ENCODE results near the gene KCNK7.

KCNK7 gene

DNA sequence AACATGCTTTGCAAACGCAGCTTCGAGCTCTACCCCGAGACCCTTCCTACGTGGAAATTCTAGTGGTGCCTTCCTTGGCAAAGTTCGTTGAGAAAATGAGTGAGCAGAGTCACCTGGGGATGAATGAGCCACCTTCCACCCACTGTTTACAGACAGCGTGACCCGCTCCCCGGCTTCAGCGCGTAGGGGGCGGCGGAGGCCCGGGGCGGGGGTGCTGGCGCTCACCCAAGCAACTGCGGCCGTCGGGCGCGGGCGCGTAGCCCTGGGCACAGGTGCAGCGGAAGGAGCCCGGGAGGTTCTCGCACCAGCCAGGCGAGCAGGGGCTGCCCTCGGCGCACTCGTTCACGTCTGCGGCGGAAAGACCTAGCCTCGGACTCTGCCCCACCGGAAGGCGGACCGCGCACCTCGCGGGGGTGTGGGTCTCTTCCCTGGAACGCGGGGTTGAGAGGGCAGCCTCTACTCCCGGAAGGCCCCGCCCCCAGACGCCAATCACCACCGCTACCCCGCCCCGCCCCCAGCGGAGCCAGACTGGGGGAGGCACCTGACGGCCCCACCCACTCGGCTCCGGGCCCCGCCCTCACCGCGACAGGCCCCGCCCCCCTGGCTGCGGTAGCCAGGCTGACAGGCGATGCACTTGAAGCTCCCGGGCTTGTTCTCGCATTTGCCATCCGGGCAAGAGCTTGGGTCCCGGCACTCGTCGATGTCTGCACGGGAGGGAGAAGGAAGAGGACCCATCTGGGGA lies 49.2 kb downstream of the KCNK7 start:
- TF ChIP-seq, protein P1, sequence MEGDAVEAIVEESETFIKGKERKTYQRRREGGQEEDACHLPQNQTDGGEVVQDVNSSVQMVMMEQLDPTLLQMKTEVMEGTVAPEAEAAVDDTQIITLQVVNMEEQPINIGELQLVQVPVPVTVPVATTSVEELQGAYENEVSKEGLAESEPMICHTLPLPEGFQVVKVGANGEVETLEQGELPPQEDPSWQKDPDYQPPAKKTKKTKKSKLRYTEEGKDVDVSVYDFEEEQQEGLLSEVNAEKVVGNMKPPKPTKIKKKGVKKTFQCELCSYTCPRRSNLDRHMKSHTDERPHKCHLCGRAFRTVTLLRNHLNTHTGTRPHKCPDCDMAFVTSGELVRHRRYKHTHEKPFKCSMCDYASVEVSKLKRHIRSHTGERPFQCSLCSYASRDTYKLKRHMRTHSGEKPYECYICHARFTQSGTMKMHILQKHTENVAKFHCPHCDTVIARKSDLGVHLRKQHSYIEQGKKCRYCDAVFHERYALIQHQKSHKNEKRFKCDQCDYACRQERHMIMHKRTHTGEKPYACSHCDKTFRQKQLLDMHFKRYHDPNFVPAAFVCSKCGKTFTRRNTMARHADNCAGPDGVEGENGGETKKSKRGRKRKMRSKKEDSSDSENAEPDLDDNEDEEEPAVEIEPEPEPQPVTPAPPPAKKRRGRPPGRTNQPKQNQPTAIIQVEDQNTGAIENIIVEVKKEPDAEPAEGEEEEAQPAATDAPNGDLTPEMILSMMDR (IDR thresholded peaks at IDR 0.05; ENCODE audit: insufficient read depth, missing control alignments): no peak
- DNase-seq (ENCODE audit: insufficient read length, low spot score) (peak; percentile 68), FAIRE-seq (no peak)

DNA sequence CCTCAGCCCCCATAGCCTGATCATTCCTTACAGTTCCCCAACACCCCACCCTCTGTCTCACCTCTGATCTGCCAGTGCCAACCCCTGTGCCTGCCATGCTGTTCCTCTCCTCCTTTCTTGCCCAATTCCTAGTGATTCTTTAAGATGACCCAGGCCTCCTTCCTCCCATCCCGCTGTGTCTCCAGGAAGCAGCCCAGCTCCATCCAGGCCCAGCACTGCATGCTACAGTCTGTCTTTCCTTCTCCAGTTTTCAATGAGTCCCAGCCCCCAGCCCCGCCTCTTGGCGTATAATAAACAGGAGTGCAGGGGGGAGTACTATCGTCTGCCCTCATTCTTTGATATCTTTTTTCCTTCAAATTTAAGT lies 49.8 kb downstream of the KCNK7 start:
- FAIRE-seq: no peak
- TF ChIP-seq, protein P1 (IDR thresholded peaks at IDR 0.05; ENCODE audit: insufficient read depth, missing control alignments): no peak
- DNase-seq (ENCODE audit: insufficient read length, low spot score): no peak
